HG02970 (cell line): ENCODE data around the gene SUSD3.

ENCODE experiments used
- ATAC-seq: cut with Tn5 transposase; IDR thresholded peaks from one replicate; pipeline ENCODE4 v1.9.1; 2021; ENCODE audit warnings: mild to moderate bottlenecking, moderate library complexity, moderate number of reproducible peaks; ENCODE audit not compliant: unreplicated experiment, low FRiP score

SUSD3 gene

GRCh38 chr9:93132946-93133680, 74.6 kb downstream of the SUSD3 start:
- peak; percentile 16 for ATAC-seq

GRCh38 chr9:93133681-93134014, 75.1 kb downstream of the SUSD3 start:
- no peak for ATAC-seq

- peak; percentile 55 for ATAC-seq
These were observed 75.7 kb downstream of the SUSD3 start, which contains the start of gene NINJ1 for GRCh38 chr9:93134015-93134739. TSS of gene NINJ1 (minus strand) at chr9:93134251. CDS start at chr9:93134217, 34 bp downstream.
